Stimulated activated naive CD8-positive, alpha-beta T cell treated with anti-CD3 and anti-CD28 coated beads, Interleukin-15, Interleukin-2, amounts not matched to agents 100 ng/mL and 50 ng/mL, for 24 hours (primary cell): ENCODE data around the gene KRTAP4-9.
"Not testable (repeated sequence)": the region's sequence is repeated elsewhere in the genome, so short reads cannot be mapped to it uniquely, and the experiment has no call there.

ENCODE experiments used
- H3K27ac Mint-ChIP-seq: one replicate; pipeline ENCODE4 v1.8.0; 2021; ENCODE audit warnings: mild to moderate bottlenecking, mixed read lengths
- H3K27me3 Mint-ChIP-seq: one replicate; pipeline ENCODE4 v1.8.0; 2021; ENCODE audit warnings: mixed read lengths
- H3K36me3 Mint-ChIP-seq: one replicate; pipeline ENCODE4 v1.8.0; 2021; ENCODE audit warnings: low read depth, mixed read lengths
- H3K4me1 Mint-ChIP-seq: one replicate; pipeline ENCODE4 v1.8.0; 2021; ENCODE audit warnings: low read depth, mixed read lengths
- H3K4me3 Mint-ChIP-seq: one replicate; pipeline ENCODE4 v1.8.0; 2021; ENCODE audit warnings: mild to moderate bottlenecking, mixed read lengths
- H3K9me3 Mint-ChIP-seq: one replicate; pipeline ENCODE4 v1.8.0; 2021; ENCODE audit warnings: mixed read lengths

KRTAP4-9 gene

DNA sequence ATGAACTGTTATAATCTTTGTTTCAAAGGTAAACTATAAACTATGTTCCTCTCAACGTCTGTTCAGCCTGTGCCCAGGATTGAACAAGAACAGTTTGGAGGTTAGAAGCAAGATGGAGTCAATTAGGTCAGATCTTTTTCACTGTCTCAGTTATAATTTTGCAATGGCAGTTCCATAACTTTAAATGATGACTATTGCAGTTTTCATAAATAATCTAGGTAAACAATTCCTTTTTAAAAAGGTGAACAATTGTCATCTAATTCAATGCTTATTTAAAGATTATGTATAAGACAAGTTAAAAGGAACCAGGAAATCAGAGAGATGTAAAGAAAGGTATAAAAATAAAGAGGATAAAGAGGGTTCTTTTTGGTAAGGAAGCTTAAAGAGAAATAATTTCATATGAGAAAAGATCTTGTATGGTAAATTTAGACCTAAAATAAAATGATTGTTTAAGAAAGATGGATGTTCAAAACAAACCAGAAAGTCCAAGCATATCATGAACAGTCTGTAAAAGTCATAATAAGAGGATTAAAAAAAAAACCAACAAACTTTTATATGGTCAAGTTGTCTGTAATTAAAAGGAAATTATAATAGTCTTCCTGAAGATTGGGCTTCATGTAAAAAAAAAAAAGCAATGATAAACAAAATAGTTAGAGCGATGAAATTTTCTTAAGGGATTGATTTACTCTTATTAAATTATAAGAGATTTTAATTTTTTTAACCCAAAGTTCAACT, 6.1 kb downstream of the KRTAP4-9 start:
- peaks cover under 1% of the 10 kb centered on the region for H3K27me3 Mint-ChIP-seq
- H3K4me1 Mint-ChIP-seq = peaks cover 19% of the 10 kb centered on the region
- H3K27ac Mint-ChIP-seq = no peak overlapping the region
- H3K36me3 Mint-ChIP-seq = peaks cover 8% of the 10 kb centered on the region
- peaks cover 5% of the 10 kb centered on the region for H3K9me3 Mint-ChIP-seq
- no peak overlapping the region for H3K4me3 Mint-ChIP-seq

DNA sequence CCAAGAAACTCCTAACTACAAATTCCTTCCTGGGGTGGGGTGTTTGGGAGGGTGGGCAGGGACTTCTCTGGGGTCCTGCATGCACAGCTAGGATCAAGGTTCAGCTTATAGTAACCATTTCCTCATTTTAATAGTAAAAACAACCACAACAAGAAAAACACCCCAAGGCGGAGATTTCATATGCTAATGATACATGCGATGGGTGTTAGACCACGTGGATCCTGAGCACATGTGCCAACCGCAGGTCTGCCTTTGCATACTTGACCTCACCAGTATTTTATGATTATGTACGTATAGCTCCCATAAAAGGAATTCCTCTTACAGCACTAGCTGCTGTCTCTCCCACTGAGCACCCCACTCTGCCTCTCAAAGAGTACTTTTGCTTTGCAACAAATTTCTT, 11.1 kb downstream of the KRTAP4-9 start:
- H3K9me3 Mint-ChIP-seq = peaks cover under 1% of the 10 kb centered on the region
- no peak overlapping the region for H3K4me3 Mint-ChIP-seq
- no peaks in the 10 kb centered on the region for H3K27me3 Mint-ChIP-seq
- H3K27ac Mint-ChIP-seq = no peak overlapping the region
- peaks cover 29% of the 10 kb centered on the region for H3K4me1 Mint-ChIP-seq
- H3K36me3 Mint-ChIP-seq = peaks cover 7% of the 10 kb centered on the region

DNA sequence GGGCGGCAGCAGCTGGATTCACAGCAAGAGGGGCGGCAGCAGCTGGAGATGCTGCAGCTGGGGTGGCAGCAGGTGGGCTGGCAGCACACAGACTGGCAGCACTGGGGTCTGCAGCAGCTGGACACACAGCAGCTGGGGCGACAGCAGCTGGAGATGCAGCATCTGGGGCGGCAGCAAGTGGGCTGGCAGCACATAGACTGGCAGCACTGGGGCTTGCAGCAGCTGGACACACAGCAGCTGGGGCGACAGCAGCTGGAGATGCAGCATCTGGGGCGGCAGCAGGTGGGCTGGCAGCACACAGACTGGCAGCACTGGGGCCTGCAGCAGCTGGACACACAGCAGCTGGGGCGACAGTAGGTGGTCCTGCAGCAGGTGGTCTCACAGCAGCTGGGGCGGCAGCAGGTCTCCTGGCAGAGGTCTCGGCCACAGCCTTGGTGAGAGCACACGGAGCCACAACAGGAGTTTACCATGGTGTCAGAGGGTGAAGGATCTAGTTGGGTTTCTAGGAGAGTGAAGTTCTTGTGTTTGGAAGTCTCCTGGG, 12.7 kb downstream of the KRTAP4-9 start, which contains the start of gene KRTAP4-11:
TSS of gene KRTAP4-11 (minus strand) at position 528 of the 541 bp plus-strand sequence. CDS start at position 470, 58 bp downstream.
- not testable (repeated sequence) for H3K36me3 Mint-ChIP-seq, H3K4me3 Mint-ChIP-seq, H3K9me3 Mint-ChIP-seq, H3K27ac Mint-ChIP-seq, H3K27me3 Mint-ChIP-seq
- H3K4me1 Mint-ChIP-seq = peaks cover 32% of the 10 kb centered on the region

DNA sequence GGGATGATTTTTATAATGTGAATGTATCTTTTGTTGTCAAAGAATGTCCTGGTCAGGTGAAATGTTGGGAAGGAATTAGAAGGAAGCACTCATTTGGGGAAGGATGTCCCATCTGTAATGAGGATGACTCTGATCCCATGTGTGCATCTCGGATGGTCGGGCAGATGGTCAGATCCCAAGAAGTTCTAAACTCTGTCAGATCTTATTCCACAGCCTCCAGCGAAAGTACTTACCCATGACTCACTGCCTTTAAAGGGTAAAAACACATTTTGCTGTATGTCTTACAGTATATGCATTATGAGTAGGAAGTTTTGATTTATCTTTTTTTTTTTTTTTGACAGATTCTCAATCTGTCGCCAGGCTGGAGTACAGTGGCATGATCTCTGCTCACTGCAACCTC, 13.5 kb downstream of the KRTAP4-9 start:
- no peaks in the 10 kb centered on the region for H3K36me3 Mint-ChIP-seq
- H3K4me3 Mint-ChIP-seq = no peak overlapping the region
- no peaks in the 10 kb centered on the region for H3K27me3 Mint-ChIP-seq
- H3K4me1 Mint-ChIP-seq = peaks cover 39% of the 10 kb centered on the region
- H3K27ac Mint-ChIP-seq = no peak overlapping the region
- no peaks in the 10 kb centered on the region for H3K9me3 Mint-ChIP-seq

DNA sequence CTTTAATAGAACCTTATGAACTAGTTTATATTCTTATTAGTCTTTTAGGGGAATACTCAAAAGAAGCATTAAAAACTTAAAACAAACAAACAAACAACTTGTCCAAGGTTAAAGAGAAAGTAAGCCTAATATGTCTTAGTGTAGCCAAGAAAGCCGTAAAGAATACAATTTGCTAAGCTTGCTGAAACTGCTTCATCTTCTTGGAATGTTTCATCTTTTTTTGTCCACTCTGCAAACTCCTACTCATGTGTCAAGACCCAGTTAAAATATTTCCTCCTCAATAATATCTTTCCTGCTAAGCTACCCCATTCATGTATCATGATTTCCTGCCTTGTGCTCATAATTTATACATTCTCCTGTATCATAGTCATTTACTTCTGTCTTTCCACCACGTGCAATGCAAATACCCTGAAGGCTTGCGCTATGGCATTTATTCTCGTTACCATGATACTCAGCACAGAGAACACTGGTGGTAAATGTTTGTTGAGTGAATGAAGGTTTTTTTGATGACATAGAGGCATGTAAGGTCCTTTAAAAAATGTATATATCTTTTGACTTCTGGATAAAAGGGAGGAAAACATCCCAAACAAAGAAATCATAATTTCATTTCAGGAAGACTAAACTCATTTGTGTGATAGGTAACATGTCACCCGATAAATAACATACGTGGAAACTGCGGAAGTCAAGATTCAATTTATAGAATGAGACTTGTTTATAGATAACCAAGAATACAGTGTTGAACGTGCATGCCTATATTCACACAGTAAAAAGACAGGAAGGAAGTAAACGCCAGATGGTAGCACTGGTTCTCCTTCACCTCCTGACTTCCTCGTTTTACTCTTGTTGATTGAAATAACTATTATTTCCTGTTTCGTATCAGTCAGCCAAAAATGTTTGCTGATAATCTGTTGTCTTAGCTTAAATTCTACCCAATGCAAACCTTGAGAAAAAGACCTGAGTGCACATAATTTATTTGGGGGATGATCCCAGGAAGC, 14.8 kb downstream of the KRTAP4-9 start:
- H3K27ac Mint-ChIP-seq = peak overlapping the region; percentile 67
- not testable (repeated sequence) for H3K27me3 Mint-ChIP-seq

DNA sequence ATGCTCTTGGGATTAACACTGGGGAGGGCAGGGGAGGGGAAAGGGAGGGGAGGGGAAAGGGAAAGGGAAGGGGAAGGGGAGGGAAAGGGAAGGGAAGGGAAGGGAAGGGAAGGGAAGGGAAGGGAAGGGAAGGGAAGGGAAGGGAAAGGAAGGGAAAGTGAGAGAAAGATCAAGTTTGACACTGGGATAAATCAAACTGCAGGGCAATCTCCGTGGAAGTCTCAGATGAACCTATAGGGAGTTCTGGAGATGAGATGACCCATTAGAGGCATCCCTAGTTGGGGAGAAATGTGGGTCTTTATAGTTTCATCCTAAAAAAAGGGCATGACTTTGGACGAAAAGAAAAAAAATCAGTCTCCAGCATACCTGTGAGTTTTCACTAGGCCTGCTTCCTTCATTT, 16.6 kb downstream of the KRTAP4-9 start:
- Mint-ChIP-seq H3K36me3 (no peaks in the 10 kb centered on the region), H3K4me3 (no peak overlapping the region), H3K4me1 (peaks cover 60% of the 10 kb centered on the region), H3K27me3 (no peaks in the 10 kb centered on the region), H3K27ac (no peak overlapping the region), H3K9me3 (no peaks in the 10 kb centered on the region)

More for the DNA sequence above, 14.8 kb downstream of the KRTAP4-9 start:
- peaks cover 51% of the 10 kb centered on the region for H3K4me1 Mint-ChIP-seq
- H3K9me3 Mint-ChIP-seq, H3K36me3 Mint-ChIP-seq: not testable (repeated sequence)
- H3K4me3 Mint-ChIP-seq = peak overlapping the region; percentile 40

DNA sequence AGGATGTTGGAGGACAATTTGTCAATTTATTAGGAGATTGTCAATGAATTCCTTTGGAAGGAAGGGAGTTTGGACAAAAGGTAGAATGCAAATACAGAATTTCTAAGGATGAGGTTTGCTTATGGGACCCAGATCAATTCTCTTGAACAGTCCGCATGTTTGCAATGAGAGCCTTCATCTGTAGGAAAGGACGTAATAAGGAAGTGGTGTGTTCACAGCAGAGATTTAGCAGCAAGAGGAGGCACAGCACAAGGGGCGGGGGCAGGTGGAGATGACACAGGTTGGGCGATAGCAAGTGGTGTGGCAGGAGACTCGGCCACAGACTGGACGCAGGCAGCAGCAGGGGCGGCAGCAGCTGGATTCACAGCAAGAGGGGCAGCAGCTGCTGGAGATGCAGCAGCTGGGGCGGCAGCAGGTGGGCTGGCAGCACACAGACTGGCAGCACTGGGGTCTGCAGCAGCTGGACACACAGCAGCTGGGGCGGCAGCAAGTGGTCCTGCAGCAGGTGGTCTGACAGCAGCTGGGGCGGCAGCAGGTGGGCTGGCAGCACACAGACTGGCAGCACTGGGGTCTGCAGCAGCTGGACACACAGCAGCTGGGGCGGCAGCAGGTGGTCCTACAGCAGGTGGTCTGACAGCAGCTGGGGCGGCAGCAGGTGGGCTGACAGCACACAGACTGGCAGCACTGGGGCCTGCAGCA, 18.3 kb downstream of the KRTAP4-9 start:
- H3K27ac Mint-ChIP-seq, H3K4me3 Mint-ChIP-seq: not testable (repeated sequence)

DNA sequence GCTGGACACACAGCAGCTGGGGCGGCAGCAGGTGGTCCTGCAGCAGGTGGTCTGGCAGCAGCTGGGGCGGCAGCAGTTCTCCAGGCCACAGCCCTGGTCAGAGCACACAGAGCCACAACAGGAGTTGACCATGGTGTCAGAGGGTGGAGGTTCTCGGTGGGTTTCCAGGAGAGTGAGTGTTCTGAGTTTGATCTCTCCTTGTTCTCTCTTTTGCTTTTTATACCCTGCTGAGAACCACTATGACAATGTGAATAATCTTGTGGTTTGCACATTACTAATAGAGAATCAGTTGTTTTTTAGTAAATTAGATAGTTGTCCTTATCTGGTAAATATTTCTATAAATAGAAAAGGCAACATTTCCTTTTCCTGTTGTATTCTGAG, 18.8 kb downstream of the KRTAP4-9 start, which contains the start of gene KRTAP4-12:
TSS of gene KRTAP4-12 (minus strand) at position 192 of the 381 bp plus-strand sequence. CDS start at position 132, 60 bp downstream.
- not testable (repeated sequence) for H3K4me3 Mint-ChIP-seq, H3K9me3 Mint-ChIP-seq, H3K27ac Mint-ChIP-seq, H3K27me3 Mint-ChIP-seq, H3K36me3 Mint-ChIP-seq
- peaks cover 51% of the 10 kb centered on the region for H3K4me1 Mint-ChIP-seq

More for the DNA sequence above, 18.3 kb downstream of the KRTAP4-9 start:
- H3K36me3 Mint-ChIP-seq, H3K9me3 Mint-ChIP-seq, H3K27me3 Mint-ChIP-seq: not testable (repeated sequence)
- H3K4me1 Mint-ChIP-seq = peaks cover 54% of the 10 kb centered on the region

DNA sequence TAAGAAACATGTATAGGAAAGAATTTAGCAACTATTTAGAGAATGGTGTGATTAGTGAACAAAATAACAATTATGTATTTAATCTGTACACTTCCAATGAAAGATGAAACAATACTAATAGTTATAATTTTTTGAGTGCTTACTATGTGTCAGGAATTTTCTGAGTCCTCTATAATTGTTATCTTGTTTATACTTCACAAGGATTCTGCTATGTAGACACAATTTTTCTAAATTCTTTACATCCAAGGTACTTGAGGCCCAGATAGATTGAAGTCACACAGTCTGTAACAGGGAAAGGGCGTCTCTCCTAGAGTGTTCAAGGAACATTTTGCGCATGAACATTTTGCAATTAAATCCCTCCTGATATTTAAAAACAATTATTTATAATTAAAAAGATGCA, 19.9 kb downstream of the KRTAP4-9 start:
- Mint-ChIP-seq H3K27ac (no peak overlapping the region), H3K9me3 (no peaks in the 10 kb centered on the region), H3K27me3 (no peaks in the 10 kb centered on the region), H3K4me1 (peaks cover 46% of the 10 kb centered on the region), H3K36me3 (no peaks in the 10 kb centered on the region), H3K4me3 (no peak overlapping the region)

DNA sequence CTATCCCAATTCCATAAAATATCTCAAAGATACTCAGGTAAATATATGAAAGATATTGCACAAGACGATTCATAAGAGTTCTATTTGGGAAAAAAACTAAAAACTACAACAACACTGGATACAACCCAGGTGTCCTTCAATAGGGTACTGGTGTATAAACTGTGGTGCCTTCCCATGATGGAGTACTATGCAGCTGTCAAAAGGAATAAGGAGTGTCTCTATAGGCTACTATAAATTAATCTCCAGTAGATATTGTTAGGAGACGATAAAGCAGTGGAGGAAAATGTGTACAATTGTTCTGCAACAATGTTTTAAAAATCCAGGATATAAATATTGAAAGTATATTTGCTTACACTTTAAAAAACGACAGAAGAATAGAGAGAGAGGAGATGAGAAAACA, 21.2 kb downstream of the KRTAP4-9 start:
- Mint-ChIP-seq H3K27me3 (no peaks in the 10 kb centered on the region), H3K27ac (no peak overlapping the region), H3K4me1 (peaks cover 37% of the 10 kb centered on the region), H3K4me3 (no peak overlapping the region), H3K9me3 (no peaks in the 10 kb centered on the region), H3K36me3 (no peaks in the 10 kb centered on the region)

DNA sequence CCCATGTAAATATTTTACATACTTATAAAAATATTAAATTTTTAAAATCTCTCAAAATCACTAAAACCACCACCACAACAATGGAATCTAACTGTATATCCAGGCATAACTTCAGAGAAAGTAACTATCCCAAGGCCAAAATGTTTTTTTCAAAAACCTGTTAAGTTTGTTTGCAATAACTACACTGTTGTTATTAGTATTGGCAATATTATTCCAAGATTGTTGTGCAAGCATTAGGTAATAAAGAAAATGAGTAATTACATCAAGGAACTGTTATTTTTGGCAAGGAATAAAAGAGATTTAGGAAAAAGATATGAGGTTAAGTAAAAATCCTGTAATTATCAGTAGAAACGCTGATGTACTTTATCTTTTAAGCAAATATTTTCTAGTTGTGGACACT, 22.2 kb downstream of the KRTAP4-9 start:
- H3K27ac Mint-ChIP-seq = no peak overlapping the region
- H3K4me1 Mint-ChIP-seq = peaks cover 46% of the 10 kb centered on the region
- no peaks in the 10 kb centered on the region for H3K27me3 Mint-ChIP-seq
- H3K9me3 Mint-ChIP-seq = no peaks in the 10 kb centered on the region
- no peak overlapping the region for H3K4me3 Mint-ChIP-seq
- H3K36me3 Mint-ChIP-seq = no peaks in the 10 kb centered on the region

DNA sequence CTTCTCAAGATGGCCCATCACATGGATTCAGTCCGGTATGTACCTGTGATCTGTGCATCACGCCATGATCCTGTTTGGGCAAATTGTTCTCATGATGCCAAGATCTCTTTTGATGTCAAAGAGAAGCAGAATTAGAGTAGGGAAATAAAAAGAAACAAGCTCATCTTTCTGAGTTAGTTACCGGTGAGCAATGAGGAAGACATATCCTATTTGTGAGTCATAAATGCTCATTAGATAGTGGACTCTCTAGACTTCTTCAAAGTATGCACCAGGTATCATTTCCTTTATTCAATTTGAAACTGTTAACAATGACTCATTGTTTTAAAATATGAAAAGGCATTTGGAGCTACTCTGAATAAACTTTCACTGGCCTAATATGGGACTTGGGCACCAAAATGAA, 26.8 kb downstream of the KRTAP4-9 start:
- H3K27ac Mint-ChIP-seq = no peak overlapping the region
- no peaks in the 10 kb centered on the region for H3K27me3 Mint-ChIP-seq
- no peaks in the 10 kb centered on the region for H3K36me3 Mint-ChIP-seq
- peaks cover 23% of the 10 kb centered on the region for H3K4me1 Mint-ChIP-seq
- H3K4me3 Mint-ChIP-seq = no peak overlapping the region
- peaks cover 2% of the 10 kb centered on the region for H3K9me3 Mint-ChIP-seq

DNA sequence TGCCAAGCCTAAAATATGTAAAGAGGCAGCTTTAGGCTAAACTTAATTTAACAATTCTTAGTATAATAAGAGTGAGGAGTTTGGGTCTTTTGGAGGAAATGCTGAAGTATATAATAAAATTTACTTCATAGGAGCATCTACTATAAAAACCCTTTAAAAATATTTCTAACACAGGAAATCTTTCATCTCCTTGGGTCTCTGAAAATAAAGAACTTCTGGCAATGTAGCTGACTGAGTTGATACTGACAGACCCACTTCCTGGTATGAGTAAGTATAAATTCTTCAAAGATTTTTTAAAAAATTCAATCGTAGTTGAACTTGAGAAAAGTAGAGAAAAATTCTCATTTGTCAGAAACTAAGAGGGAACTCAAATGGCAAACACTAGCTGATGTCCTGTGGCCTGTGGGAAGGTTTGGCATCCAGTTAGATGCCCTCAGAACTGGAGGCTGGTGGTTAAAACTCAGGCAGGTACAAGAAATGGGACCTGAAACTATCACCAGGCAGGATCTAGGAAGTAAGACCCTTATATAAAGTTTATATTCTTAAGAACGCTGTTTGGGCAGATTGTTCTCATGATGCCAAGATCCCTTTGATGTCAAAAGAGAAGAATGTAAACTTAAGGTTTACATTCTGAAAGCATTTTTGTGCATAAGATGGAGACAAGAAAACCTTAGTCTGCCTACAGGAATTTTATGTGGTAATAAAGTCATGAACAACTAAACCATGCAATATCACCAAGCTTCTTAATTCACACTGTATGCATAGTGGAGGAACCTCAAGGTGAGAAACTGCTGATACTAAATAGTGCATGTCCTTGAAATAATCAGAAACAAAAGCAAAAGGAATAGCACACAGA, 28.9 kb downstream of the KRTAP4-9 start:
- H3K4me3 Mint-ChIP-seq = no peak overlapping the region
- H3K4me1 Mint-ChIP-seq = peaks cover 23% of the 10 kb centered on the region

DNA sequence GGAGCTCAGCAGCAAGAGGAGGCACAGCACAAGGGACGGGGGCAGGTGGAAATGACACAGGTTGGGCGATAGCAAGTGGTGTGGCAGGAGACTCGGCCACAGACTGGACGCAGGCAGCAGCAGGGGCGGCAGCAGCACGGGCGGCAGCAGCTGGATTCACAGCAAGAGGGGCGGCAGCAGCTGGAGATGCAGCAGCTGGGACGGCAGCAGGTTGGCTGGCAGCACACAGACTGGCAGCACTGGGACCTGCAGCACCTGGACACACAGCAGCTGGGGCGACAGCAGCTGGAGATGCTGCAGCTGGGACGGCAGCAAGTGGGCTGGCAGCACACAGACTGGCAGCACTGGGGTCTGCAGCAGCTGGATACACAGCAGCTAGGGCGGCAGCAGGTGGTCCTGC, 34.7 kb downstream of the KRTAP4-9 start:
- not testable (repeated sequence) for H3K27ac Mint-ChIP-seq, H3K36me3 Mint-ChIP-seq, H3K4me1 Mint-ChIP-seq

More for the DNA sequence above, 28.9 kb downstream of the KRTAP4-9 start:
- H3K36me3 Mint-ChIP-seq = no peaks in the 10 kb centered on the region
- no peaks in the 10 kb centered on the region for H3K27me3 Mint-ChIP-seq
- H3K27ac Mint-ChIP-seq = no peak overlapping the region
- H3K9me3 Mint-ChIP-seq = peaks cover 9% of the 10 kb centered on the region

More for the DNA sequence above, 34.7 kb downstream of the KRTAP4-9 start:
- H3K4me3 Mint-ChIP-seq, H3K27me3 Mint-ChIP-seq: not testable (repeated sequence)
- H3K9me3 Mint-ChIP-seq = peaks cover 38% of the 10 kb centered on the region
